ENCODE data around the gene PRDX5.

The PRDX5 gene

DNA sequence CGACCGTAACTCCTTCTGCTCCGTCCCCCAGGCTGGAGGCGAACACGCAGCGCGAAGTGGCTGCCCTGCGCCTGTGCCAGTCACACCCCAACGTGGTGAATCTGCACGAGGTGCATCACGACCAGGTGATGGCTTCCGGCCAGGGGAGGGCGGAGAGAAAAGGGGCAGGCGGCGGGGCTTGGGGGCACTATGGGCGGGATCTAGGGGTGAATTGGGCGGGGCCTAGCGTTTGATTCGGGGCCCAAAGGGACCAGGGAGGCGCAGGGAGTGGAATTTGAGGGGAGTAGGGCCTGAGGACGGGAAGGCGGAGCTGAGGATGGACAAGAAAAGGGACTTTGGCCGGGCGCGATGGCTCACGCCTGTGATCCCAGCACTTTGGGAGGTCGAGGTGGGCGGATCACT, 50.8 kb downstream of the PRDX5 start:
- no peak for DNase-seq

DNA sequence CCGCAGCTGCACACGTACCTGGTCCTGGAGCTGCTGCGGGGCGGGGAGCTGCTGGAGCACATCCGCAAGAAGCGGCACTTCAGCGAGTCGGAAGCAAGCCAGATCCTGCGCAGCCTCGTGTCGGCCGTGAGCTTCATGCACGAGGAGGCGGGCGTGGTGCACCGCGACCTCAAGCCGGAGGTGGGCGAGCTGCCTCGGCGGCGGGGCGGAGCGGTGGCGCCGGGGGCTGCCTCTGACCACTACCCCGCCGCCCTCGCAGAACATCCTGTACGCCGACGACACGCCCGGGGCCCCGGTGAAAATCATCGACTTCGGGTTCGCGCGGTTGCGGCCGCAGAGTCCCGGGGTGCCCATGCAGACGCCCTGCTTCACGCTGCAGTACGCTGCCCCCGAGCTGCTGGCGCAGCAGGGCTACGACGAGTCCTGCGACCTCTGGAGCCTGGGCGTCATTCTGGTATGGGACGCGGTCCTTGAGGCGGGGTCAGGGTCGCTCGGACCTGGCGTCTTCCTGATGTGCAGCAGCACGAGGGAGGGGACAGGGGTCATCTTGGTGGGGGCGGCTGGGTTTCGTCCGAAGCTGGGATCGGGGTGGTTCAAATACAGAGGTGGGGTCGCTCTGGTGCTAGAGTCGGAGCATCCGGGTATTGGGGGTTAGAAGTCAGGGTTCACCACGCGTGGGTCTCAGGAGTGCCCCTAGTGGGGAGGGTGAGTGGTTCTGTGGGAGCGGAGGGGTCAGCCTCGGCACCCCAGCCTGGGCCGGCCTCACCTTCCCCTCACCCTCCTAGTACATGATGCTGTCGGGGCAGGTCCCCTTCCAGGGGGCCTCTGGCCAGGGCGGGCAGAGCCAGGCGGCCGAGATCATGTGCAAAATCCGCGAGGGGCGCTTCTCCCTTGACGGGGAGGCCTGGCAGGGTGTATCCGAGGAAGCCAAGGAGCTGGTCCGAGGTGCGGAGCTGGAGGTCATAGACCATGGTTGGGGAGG, 51.8 kb downstream of the PRDX5 start:
- no peak for DNase-seq

DNA sequence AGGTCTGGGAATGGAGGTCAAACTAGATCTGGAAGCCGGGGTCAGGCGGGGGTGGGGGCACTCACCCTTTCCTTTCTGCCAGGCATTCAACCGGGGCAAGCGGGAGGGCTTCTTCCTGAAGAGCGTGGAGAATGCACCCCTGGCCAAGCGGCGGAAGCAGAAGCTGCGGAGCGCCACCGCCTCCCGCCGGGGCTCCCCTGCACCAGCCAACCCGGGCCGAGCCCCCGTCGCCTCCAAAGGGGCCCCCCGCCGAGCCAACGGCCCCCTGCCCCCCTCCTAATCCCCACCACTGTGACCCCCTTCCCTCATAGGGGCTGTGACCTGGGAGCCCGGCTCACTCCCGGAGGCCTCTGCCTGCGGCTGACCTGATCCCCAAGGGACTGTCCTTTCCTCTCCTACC, 53.3 kb downstream of the PRDX5 start:
- no peak for DNase-seq

Measured in DMS 273 treated with DMSO at 0.1 percent for 48 hours (cell line).